IMR-90 (cell line): ENCODE data around the gene TTC23L. TPM values are rescaled to one million over a fixed set of nuclear protein-coding genes. Genes with fewer than 3 reads are reported as not detected.

Source experiments
- ATAC-seq: fragments of 200-7000 bp; cut with Tn5 transposase; 2 replicates; pipeline ENCODE4 v1.9.1; 2020; ENCODE audit warnings: low read depth, mild to moderate bottlenecking, moderate library complexity
- BruUV-seq: library from RNA; stranded (reverse); fragments of 400-500 nt; replicated peaks from 2 replicates; lab custom pipeline; 2021; lab: Mats Ljungman, UMichigan
- CTCF ChIA-PET: fragments of 300-600 bp; formaldehyde crosslinking; extraction: SDS; loops from one replicate; lab custom pipeline; 2021; ENCODE audit warnings: antibody characterized with exemption; lab: Yijun Ruan, JAX
- POLR2A ChIA-PET: fragments of 300-600 bp; sonication (Branson Sonifier 250); formaldehyde crosslinking; loops from one replicate; lab custom pipeline; 2022; ENCODE audit warnings: antibody characterized with exemption; ENCODE audit not compliant: unreplicated experiment; lab: Charles Lee
- DNase-seq: peaks from one replicate; pipeline ENCODE4 v3.0.0; 2013
- H2AFZ ChIP-seq: replicated peaks from 2 replicates; pipeline ENCODE3; 2013; ENCODE audit warnings: low read length, mild to moderate bottlenecking; ENCODE audit not compliant: poor library complexity
- H2AK5ac ChIP-seq: 2 replicates; pipeline ENCODE4 v1.6.1; 2013; ENCODE audit warnings: low read depth, low read length, inconsistent platforms
- H2AK9ac ChIP-seq: replicated peaks from 2 replicates; pipeline ENCODE3; 2013; ENCODE audit warnings: mild to moderate bottlenecking, low read depth, low read length, moderate library complexity; ENCODE audit not compliant: poor library complexity
- H2BK120ac ChIP-seq: 2 replicates; pipeline ENCODE4 v1.6.1; 2013; ENCODE audit warnings: low read depth, low read length, inconsistent platforms
- H2BK15ac ChIP-seq: 3 replicates; pipeline ENCODE4 v1.6.1; 2013; ENCODE audit warnings: low read depth, low read length, inconsistent platforms
- H2BK20ac ChIP-seq: 2 replicates; pipeline ENCODE4 v1.6.1; 2013; ENCODE audit warnings: low read depth, mild to moderate bottlenecking, inconsistent platforms, low read length, moderate library complexity
- H2BK5ac ChIP-seq: 2 replicates; pipeline ENCODE4 v1.6.1; 2013; ENCODE audit warnings: mild to moderate bottlenecking, low read depth, low read length, inconsistent platforms; ENCODE audit not compliant: poor library complexity, severe bottlenecking
- H3K14ac ChIP-seq: replicated peaks from 2 replicates; pipeline ENCODE4 v1.6.1; 2013; ENCODE audit warnings: low read depth, low read length, inconsistent platforms
- H3K18ac ChIP-seq: 2 replicates; pipeline ENCODE4 v1.6.1; 2013; ENCODE audit warnings: low read depth, low read length, control low read depth
- H3K23ac ChIP-seq: 2 replicates; pipeline ENCODE4 v1.6.1; 2013; ENCODE audit warnings: low read depth, low read length, inconsistent platforms
- H3K27ac ChIP-seq: 2 replicates; pipeline ENCODE4 v1.5.1; 2013; ENCODE audit warnings: mild to moderate bottlenecking, control low read depth, low read length; ENCODE audit not compliant: insufficient read depth
- H3K27me3 ChIP-seq: 2 replicates; pipeline ENCODE4 v1.6.1; 2013; ENCODE audit warnings: low read length; ENCODE audit not compliant: control insufficient read depth, insufficient read depth
- H3K36me3 ChIP-seq: 2 replicates; pipeline ENCODE4 v1.6.1; 2013; ENCODE audit warnings: low read length, mixed read lengths; ENCODE audit not compliant: control insufficient read depth, insufficient read depth
- H3K4ac ChIP-seq: 2 replicates; pipeline ENCODE4 v1.6.1; 2013; ENCODE audit warnings: low read depth, low read length, inconsistent platforms
- H3K4me1 ChIP-seq: 2 replicates; pipeline ENCODE4 v1.6.1; 2013; ENCODE audit warnings: low read length, mixed read lengths; ENCODE audit not compliant: control insufficient read depth, insufficient read depth
- H3K4me2 ChIP-seq: 2 replicates; pipeline ENCODE4 v1.6.1; 2013; ENCODE audit warnings: low read depth, mild to moderate bottlenecking, control low read depth, low read length, moderate library complexity
- H3K4me3 ChIP-seq: 2 replicates; pipeline ENCODE4 v1.5.1; 2013; ENCODE audit warnings: low read depth, mild to moderate bottlenecking, control low read depth, low read length, moderate library complexity; ENCODE audit not compliant: insufficient read depth
- H3K56ac ChIP-seq: 2 replicates; pipeline ENCODE4 v1.6.1; 2013; ENCODE audit warnings: low read length, inconsistent platforms; ENCODE audit not compliant: insufficient read depth; ENCODE audit errors: extremely low read depth
- H3K79me1 ChIP-seq, 2 experiments: 2 replicates each; pipeline ENCODE4 v1.6.1; 2013; ENCODE audit warnings: low read length in 2 of 2, inconsistent platforms in 1 of 2, low read depth in 1 of 2
- H3K9ac ChIP-seq: 2 replicates; pipeline ENCODE4 v1.6.1; 2013; ENCODE audit warnings: low read depth, low read length, control low read depth
- H3K9me1 ChIP-seq: 2 replicates; pipeline ENCODE4 v1.6.1; 2013; ENCODE audit warnings: low read length, inconsistent platforms; ENCODE audit not compliant: insufficient read depth
- H3K9me3 ChIP-seq: 2 replicates; pipeline ENCODE4 v1.6.1; 2013; ENCODE audit warnings: low read length; ENCODE audit not compliant: control insufficient read depth, insufficient read depth
- H4K20me1 ChIP-seq: 2 replicates; pipeline ENCODE4 v1.6.1; 2013; ENCODE audit warnings: low read length, inconsistent platforms; ENCODE audit not compliant: insufficient read depth
- H4K5ac ChIP-seq: 2 replicates; pipeline ENCODE4 v1.6.1; 2013; ENCODE audit warnings: mild to moderate bottlenecking, low read depth, low read length, control low read depth
- H4K8ac ChIP-seq, 2 experiments: 2 replicates each; pipeline ENCODE4 v1.6.1; 2013; ENCODE audit warnings: low read depth in 2 of 2, low read length in 2 of 2, control low read depth in 1 of 2, inconsistent platforms in 1 of 2
- H4K91ac ChIP-seq: 2 replicates; pipeline ENCODE4 v1.6.1; 2013; ENCODE audit warnings: low read depth, low read length, inconsistent platforms; ENCODE audit not compliant: insufficient read depth
- ELK1 ChIP-seq: fragments of 150-350 bp; IDR thresholded peaks from 2 replicates; pipeline ENCODE4 v1.6.1; 2016; ENCODE audit warnings: low read depth, mild to moderate bottlenecking, low read length, moderate library complexity, borderline replicate concordance
- FOS ChIP-seq: fragments of 150-350 bp; IDR thresholded peaks from 2 replicates; pipeline ENCODE4 v1.6.1; 2016; ENCODE audit warnings: low read depth, low read length
- MAFK ChIP-seq: IDR thresholded peaks from 2 replicates; pipeline ENCODE4 v1.6.1; 2012; ENCODE audit warnings: low read depth, low read length, improper control_type of control experiment
- MXI1 ChIP-seq: IDR thresholded peaks from 2 replicates; pipeline ENCODE4 v1.6.1; 2012; ENCODE audit warnings: low read depth, mild to moderate bottlenecking, low read length, moderate library complexity, borderline replicate concordance
- RFX5 ChIP-seq: IDR thresholded peaks from 2 replicates; pipeline ENCODE4 v1.8.0; 2012; ENCODE audit warnings: low read depth, mild to moderate bottlenecking, low read length, moderate library complexity
- SMC3 ChIP-seq: fragments of 150-350 bp; IDR thresholded peaks from 2 replicates; pipeline ENCODE4 v1.6.1; 2016; ENCODE audit warnings: low read depth, mild to moderate bottlenecking, antibody characterized with exemption, low read length, moderate library complexity
- USF2 ChIP-seq: fragments of 150-350 bp; IDR thresholded peaks from 2 replicates; pipeline ENCODE4 v1.6.1; 2017; ENCODE audit warnings: mild to moderate bottlenecking, antibody characterized with exemption, low read length, low read depth
- dilution Hi-C: fragments of 300-500 bp; cut with HindIII; formaldehyde crosslinking; loops from one replicate; pipeline ENCODE4 v1.14.3; 2018; ENCODE audit warnings: low sequenced_read_pairs; ENCODE audit not compliant: unreplicated experiment
- in situ Hi-C: fragments of 300-500 bp; cut with MboI; formaldehyde crosslinking; loops from 3 replicates; pipeline ENCODE4 v1.14.3; 2019; ENCODE audit warnings: low sequenced_read_pairs, inconsistent platforms, mixed read lengths
- intact Hi-C: fragments of 100-400 bp; cut with micrococcal nuclease; formaldehyde crosslinking; loops from 2 replicates; pipeline ENCODE4 v1.10.0; 2022
- polyA plus RNA-seq, 3 experiments: library from polyadenylated mRNA; depleted of rRNA; stranded (reverse); fragments of >200 nt; gene quantifications; 2 replicates each; pipeline ENCODE4 v1.2.3, GENCODE V29; 2012; ENCODE audit warnings: low replicate concordance in 1 of 3
- total RNA-seq: library from RNA; depleted of rRNA; stranded (reverse); fragments of >200 nt; gene quantifications from 2 replicates; pipeline ENCODE4 v1.2.3, GENCODE V29; 2012

The TTC23L gene
- total and polyA plus RNA-seq, 2 of the 4 experiments (the other 2 are of a cell fraction) = under 0.01 TPM; not detected in 1

- H3K27me3 ChIP-seq = no peaks in the 10 kb centered on the region; the same call in 1 of the 2 replicates
- H3K36me3 ChIP-seq = no peaks in the 10 kb centered on the region
- H3K79me1 ChIP-seq = no peaks in the 10 kb centered on the region
- no peak overlapping the region for H3K4ac ChIP-seq
- BruUV-seq = no TSS peak
- no peak overlapping the region for H3K4me3 ChIP-seq
- no peak overlapping the region for H4K5ac ChIP-seq
- no peak for TF ChIP-seq RFX5
- TF ChIP-seq USF2 = no peak
- TF ChIP-seq FOS = no peak
- no peak for TF ChIP-seq MXI1
- no peak for TF ChIP-seq SMC3
- TF ChIP-seq ELK1 = no peak
- TF ChIP-seq MAFK = no peak
- no peak for DNase-seq
- intact Hi-C loops (no loop called here), dilution Hi-C loops (no loop called here), in situ Hi-C loops (loop anchor here (25.0 kb wide), 1 partner anchor 889 kb away; the partner anchor contains the start of gene SLC45A2)
- H3K4me2 ChIP-seq = no peak overlapping the region
- no peak overlapping the region for H2BK120ac ChIP-seq
- no peak overlapping the region for H3K18ac ChIP-seq
- no peak for ATAC-seq
- ChIA-PET CTCF (no interaction called here), POLR2A (no interaction called here)
- H3K4me1 ChIP-seq = no peaks in the 10 kb centered on the region
- H4K91ac ChIP-seq = no peak overlapping the region
- H2AK9ac ChIP-seq = no peak overlapping the region
- H2BK5ac ChIP-seq = no peak overlapping the region
- no peak overlapping the region for H3K56ac ChIP-seq
- H4K8ac ChIP-seq = no peak overlapping the region
- no peak overlapping the region for H3K9ac ChIP-seq
- H2AK5ac ChIP-seq = no peak overlapping the region
- no peak overlapping the region for H3K23ac ChIP-seq
- H4K20me1 ChIP-seq = no peaks in the 10 kb centered on the region
- no peak overlapping the region for H3K27ac ChIP-seq
- H3K9me1 ChIP-seq = no peaks in the 10 kb centered on the region
- no peak overlapping the region for H2AFZ ChIP-seq
- H3K14ac ChIP-seq = no peak overlapping the region
- no peaks in the 10 kb centered on the region for H3K9me3 ChIP-seq
- H2BK20ac ChIP-seq = no peak overlapping the region
- no peak overlapping the region for H2BK15ac ChIP-seq
Observed at GRCh38 chr5:34876275-34876674, 37.3 kb downstream of the TTC23L start.
